Frontal cortex (tissue), 4 donors: Measurements from ENCODE around the gene IDH3A. TPM values are rescaled to one million over a fixed set of nuclear protein-coding genes. Genes with fewer than 3 reads are reported as not detected.
"Not testable (repeated sequence)": the region's sequence is repeated elsewhere in the genome, so short reads cannot be mapped to it uniquely, and the experiment has no call there.

Source experiments
- DNase-seq, 2 donors: peaks; one replicate each; pipeline ENCODE4 v3.0.0; 2012; ENCODE audit warnings: low spot score in 2 of 2
- FAIRE-seq: peaks from 2 replicates; lab custom pipeline; 2012; peaks lifted over from hg19 to GRCh38; lab: Jason Lieb, UNC
- total RNA-seq: library from RNA; depleted of rRNA; stranded (reverse); fragments of >200 nt; gene quantifications from one replicate; pipeline ENCODE4 v1.2.3, GENCODE V29; 2014
- donor health status: control.
- donor health status: control.
- donor health status: control.

The IDH3A gene
- total RNA-seq, 1 donor from 2014 or later, result 46.1 TPM

DNA sequence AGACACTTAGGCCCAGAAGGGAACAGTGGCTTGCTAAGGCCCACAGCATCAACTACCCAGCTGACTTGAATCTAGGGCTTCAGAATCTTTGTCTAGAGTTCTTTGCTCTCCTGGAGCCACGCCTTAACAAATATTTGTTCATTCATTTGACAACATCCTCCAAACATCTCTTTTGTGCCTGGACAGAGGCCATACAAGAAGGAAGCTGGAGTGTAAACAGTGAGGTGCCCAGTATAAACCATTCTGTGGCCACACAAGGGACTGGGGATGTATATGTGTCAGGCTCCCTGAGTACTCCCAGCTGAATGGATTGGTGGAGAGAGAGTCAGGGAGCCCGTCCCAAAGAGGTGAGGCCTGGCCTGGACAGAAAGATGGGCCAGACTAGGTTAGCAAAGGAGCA is 21.3 kb upstream of the IDH3A start:
- DNase-seq (no peak), FAIRE-seq (no peak)

- FAIRE-seq, result no peak
- peak in 1 of 2 donors; percentile 30 for DNase-seq
Measured at GRCh38 chr15:78129077-78129750, 19.9 kb upstream of the IDH3A start.

DNA sequence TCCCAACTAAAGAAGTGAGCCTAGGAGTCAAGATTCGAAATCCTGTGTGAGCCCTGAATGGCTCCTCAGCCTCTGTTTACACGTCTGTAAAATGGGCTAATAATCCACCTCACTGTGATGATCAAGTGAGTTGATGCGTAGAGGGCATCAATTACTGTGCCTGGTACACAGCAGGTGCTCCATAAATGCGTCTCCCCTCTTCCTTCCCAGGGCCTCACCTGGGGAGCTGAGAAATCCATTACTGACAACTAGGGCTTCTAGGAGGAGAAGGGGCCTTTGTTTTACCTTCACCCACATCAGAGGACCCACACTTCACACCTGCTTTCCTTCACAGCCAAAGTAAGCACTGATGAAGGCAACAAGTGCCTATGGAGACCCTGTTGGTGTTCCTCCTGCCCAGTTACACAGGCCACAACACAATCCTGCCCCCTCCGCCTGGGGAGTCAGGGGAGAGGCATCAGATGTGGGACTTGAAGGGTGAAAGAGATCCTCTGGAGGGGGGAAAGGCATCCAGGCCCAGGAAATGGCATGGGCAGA is 19.3 kb upstream of the IDH3A start:
- DNase-seq (no peak), FAIRE-seq (no peak)

GRCh38 chr15:78130466-78131294 is 18.5 kb upstream of the IDH3A start:
- FAIRE-seq (no peak), DNase-seq (peak in 1 of 2 donors; percentile 27)

DNA sequence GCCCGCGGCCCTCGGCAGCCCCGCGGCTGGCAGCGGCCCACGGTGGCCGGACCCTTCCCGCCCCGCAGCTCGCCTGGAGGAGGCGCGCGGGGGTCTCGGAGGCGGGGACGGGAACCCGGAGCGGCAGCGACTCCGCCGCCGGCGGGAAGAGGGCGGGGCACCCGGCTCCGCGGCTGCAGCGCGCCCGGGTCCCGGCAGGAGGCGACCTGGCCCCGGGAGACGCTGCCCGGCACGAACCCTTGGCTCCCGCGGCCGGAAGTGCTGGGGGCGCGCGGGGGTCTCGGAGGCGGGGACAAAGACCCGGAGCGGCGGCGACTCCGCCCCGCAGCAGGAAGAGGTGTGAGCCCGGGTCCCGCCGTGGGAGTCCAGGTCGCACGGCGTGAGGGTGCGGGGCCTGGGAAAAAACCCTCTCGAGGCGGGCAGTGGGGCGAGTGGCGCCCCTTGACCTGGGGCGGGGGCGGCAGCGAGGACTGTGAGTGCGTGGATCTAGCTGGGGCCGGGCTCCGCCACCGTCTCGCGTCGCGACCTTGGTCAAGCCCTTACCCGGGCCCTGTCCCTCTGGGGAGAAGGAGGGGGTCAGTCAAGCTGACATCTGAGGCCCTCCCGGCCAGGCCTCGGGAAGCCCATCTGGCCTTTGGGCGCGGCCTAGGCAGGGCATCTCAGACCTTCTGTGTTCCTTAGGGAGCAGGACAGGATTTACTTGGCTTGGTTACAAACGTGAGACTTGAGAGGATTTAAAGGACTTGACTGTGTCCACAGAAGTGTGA is 17.7 kb upstream of the IDH3A start, which contains the start of gene CIB2:
CIB2 (minus strand) TSS at position 151 of the 767 bp plus-strand sequence. CDS start 230 bp downstream, outside the sequence.
- FAIRE-seq (no peak), DNase-seq (peak; percentile 92 to 97)

DNA sequence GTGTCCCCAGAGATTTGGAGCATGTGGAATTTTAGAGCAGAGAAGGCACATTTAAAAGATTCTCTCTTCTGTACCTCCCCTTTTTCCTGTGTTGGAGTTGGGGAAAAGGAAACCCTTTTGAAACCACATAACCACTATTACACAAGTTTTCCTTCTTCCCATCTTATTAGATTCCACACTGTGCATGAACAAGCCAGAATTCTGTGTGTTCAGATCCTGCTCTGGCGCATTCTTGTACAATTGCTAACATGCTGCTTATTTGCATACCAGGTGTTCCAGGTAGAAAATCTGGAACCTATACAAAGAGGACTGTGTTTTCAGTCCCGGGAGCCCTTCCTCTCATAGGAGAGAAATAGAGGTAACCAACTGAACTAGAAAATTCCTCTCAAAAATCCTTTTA is 15.4 kb upstream of the IDH3A start:
- FAIRE-seq (no peak), DNase-seq (no peak)

GRCh38 chr15:78139578-78139977 is 9.6 kb upstream of the IDH3A start:
- DNase-seq (no peak), FAIRE-seq (no peak)

- DNase-seq, result no peak
- no peak for FAIRE-seq
Measured at GRCh38 chr15:78140292-78140691, 8.9 kb upstream of the IDH3A start.

- FAIRE-seq, result no peak
- DNase-seq, result no peak
Measured at GRCh38 chr15:78142332-78142731, 6.8 kb upstream of the IDH3A start.

DNA sequence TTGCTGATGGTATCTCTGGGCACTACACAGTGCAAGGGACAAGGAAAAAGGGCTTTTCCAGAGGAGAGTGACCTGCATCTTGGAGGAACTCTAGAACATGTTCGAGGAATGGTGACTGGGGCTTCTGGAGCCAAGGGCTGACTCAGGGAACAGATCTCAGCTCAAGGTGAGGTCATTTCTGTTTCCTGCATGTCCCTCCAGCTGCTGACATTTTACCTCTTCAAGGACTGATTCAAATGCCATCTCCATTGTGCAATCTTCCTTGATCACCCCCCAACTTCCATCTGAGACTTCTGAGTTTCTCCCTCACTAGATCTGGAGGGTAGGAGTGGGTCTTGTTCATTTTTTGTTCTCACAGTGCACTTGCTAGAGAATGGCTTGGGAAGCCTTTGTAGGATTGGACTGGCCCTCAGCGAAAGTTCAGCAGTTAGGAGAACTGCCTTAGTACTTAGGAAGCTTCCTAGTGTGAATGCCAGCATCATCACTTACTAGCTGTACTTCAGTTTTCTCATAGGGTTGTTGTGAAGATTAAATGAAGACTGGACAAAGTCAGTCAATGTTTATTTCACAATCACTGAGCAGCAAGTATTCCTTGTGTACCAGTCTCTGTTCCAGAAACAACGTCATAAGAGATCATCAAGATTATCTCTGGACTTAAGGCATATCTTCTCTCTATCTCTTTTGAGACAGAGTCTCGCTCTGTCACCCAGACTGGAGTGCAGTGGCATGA is 2.6 kb upstream of the IDH3A start:
- FAIRE-seq (no peak), DNase-seq (no peak)

- FAIRE-seq (no peak), DNase-seq (no peak)
Measured at GRCh38 chr15:78147566-78147965, 1.6 kb upstream of the IDH3A start.

DNA sequence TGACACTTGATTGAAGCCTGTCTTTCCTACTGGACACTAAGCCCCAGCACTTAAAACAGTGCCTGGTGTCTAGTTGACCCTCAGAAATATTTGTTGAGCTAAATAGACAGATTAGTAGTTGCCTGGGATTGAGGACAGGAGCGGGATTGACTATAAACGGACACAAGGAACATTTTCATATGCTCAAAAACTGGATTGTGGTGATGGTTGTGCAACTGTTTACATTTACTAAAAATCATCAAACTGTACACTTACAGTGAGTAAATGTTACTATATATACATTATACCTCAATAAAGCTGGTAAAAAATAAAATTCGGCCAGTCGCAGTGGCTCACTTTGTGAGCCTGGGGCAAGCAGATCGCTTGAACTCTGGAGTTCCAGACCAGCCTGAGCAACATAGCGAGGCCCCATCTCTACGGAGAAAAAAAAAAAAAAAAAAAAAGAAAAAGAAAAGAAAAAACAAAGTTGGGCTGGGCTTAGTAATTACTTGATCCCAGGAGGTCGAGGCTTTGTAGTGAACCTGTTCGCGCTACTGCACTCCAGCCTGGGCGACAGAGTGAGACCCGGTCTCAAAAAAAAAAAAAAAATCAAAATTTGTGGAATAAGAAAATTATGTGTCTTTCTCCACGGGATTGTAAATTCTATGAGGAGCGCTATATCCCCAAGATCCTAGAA is 632 bp upstream of the IDH3A start:
- FAIRE-seq (no peak), DNase-seq (no peak)

- no peak for DNase-seq
- FAIRE-seq, result no peak
Measured at GRCh38 chr15:78149805-78150751, 916 bp downstream of the IDH3A start.

DNA sequence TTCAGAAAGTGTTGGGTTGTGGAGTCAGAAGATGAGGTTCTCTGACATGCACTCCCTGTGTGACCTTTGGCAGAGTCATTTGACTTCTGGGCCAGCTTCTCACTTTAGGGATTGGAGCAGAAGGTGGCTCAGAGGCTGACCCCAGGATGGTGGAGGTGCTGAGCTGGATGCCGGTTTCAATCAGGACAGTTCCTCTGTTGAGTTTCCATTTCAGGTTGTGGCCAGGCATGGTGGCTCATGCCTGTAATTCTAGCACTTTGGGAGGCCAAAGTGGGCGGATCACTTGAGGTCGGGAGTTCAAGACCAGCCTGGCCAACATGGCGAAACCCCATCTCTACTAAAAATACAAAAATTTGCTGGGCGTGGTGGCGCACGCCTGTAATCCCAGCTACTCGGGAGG is 1.9 kb downstream of the IDH3A start:
- not testable (repeated sequence) for DNase-seq, FAIRE-seq

GRCh38 chr15:78154955-78155354 is 5.8 kb downstream of the IDH3A start:
- FAIRE-seq (no peak), DNase-seq (no peak)

DNA sequence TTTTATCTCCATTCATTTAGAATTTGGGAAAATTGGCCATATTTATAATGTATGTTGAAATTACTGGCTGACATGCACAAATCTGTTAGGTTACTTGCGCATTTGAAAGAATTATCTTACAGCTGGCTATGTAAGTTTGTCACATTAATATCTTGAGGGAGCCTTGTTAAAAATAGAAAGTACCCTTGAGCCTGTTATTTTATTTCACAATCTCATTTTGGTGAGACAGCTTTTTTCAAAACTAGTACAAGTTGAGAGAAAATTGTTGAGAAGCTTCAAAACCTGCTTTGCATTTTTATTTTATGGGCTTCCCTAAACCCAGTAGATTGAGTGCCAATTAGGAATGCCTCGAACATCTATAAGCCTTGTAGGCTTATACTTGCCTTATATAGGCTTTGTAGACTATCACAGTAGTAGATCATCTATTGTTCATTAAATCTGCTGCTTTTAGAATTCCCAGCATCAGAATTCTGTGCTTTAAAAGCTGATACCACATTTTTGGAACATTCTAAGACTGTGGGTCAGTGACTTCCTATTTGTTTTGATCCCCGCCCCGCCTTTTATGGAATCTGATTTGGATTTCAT is 6.3 kb downstream of the IDH3A start:
- DNase-seq (no peak), FAIRE-seq (no peak)

DNA sequence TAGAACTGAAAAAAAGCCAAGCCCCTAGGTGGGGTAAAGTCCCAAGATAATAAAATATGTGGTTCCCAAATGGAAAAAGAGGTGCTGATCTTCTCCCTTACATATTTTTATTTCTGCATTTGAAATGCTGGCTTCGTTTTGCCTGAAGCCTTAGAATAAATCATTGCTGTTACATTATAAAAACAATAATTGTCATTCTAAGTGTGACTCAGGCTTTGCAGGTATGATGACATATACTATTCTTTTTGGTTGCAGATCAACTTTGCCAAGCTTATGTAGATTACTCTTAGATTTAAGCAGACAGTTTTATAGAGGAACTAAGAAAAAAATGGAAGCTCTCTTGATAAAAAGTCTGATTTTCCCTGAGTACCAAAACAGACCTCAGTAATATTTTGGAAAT is 7.5 kb downstream of the IDH3A start:
- DNase-seq, result no peak
- no peak for FAIRE-seq

- no peak for DNase-seq
- FAIRE-seq, result no peak
Measured at GRCh38 chr15:78157203-78157602, 8.0 kb downstream of the IDH3A start.
